ENCODE measurements around the gene FETUB.

FETUB gene

GRCh38 chr3:186639778-186640472, at the start of gene FETUB:
TSS of gene FETUB (plus strand) at chr3:186640399. CDS start at chr3:186640461, 62 bp downstream.
- Histone ChIP-seq H3K4me3 (ENCODE audit: low read depth in 1 of 2, low read length in 2 of 2) (no peak within 1 kb of the TSS), H3K4me1 (ENCODE audit: insufficient read depth, low read length) (no peaks in the 10 kb centered on the region), H3K9ac (ENCODE audit: low read length) (no peak within 1 kb of the TSS), H3K27ac (ENCODE audit: low read depth, low read length) (no peak within 1 kb of the TSS), H3K27me3 (ENCODE audit: control insufficient read depth in 1 of 2, insufficient read depth in 2 of 2, low read length in 2 of 2) (no peaks in the 10 kb centered on the region), H3K36me3 (ENCODE audit: insufficient read depth, low read length) (no peaks in the 10 kb centered on the region), H3K9me3 (ENCODE audit: low read length) (no peaks in the 10 kb centered on the region)

DNA sequence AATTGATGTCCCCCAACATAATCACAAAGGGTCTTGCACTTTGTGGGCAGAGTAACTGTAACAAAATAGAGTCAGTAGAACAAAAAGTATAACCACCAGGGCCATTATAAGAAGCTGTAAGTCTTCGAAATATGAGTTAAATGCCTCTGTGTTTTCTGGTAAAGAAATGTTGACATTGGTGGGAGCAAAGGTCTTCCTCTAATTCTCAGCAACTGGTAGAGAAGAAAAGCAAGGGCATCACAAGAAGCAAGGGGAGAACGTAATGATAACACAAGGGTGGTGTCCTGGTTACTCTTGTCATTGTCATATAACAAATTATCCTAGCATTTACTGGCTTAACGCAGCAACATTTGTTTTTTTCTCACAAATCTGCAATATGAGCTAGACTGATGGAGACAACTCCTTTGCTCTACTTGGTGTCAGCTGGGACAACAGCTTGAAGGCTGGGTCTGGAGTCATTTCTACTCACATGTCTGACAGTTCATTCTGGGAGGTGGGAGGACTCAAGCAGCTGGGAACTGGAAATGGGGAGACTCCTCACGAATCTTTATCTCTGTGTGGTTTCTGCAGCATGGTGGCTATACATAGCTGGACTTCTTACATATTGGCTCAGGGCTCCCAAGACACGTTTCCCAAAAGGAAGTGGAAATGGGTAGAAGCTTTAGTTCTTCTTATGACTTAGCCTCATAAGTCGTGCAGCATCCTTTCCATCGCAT, 49.5 kb upstream of the FETUB start:
- Histone ChIP-seq H3K4me1 (ENCODE audit: insufficient read depth, low read length) (no peaks in the 10 kb centered on the region), H3K27me3 (ENCODE audit: control insufficient read depth in 1 of 2, insufficient read depth in 2 of 2, low read length in 2 of 2) (no peaks in the 10 kb centered on the region), H3K4me3 (ENCODE audit: low read depth in 1 of 2, low read length in 2 of 2) (no peak overlapping the region), H3K36me3 (ENCODE audit: insufficient read depth, low read length) (peaks cover 3% of the 10 kb centered on the region), H3K9ac (ENCODE audit: low read length) (no peak overlapping the region), H3K9me3 (ENCODE audit: low read length) (no peaks in the 10 kb centered on the region), H3K27ac (ENCODE audit: low read depth, low read length) (no peak overlapping the region)

GRCh38 chr3:186592682-186593081, 47.5 kb upstream of the FETUB start:
- H3K27me3 ChIP-seq (ENCODE audit: control insufficient read depth in 1 of 2, insufficient read depth in 2 of 2, low read length in 2 of 2), result no peaks in the 10 kb centered on the region
- no peak overlapping the region for H3K4me3 ChIP-seq (ENCODE audit: low read depth in 1 of 2, low read length in 2 of 2)
- H3K9me3 ChIP-seq (ENCODE audit: low read length), result no peaks in the 10 kb centered on the region
- no peaks in the 10 kb centered on the region for H3K36me3 ChIP-seq (ENCODE audit: insufficient read depth, low read length)
- no peak overlapping the region for H3K27ac ChIP-seq (ENCODE audit: low read depth, low read length)
- H3K9ac ChIP-seq (ENCODE audit: low read length), result no peak overlapping the region
- H3K4me1 ChIP-seq (ENCODE audit: insufficient read depth, low read length), result no peaks in the 10 kb centered on the region

DNA sequence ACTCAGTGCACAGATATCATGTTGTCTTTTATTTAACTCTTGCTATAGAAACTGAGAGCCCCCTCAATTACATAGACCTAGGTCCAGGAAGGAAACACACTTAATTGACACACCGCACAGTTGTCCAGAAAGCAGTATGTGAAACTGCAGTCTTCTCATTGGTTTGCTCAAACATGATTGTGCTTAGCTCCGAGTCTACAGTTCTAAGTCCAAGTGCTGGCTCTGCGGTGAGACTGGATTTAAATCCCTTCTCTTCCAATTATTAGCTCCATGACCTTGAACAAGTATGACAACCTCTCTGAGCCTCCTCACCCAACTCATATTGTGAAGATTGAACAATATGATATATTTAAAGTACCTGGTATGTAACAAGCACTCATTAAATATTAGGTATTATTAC, 46.3 kb upstream of the FETUB start:
- Histone ChIP-seq H3K9me3 (ENCODE audit: low read length) (no peaks in the 10 kb centered on the region), H3K27ac (ENCODE audit: low read depth, low read length) (no peak overlapping the region), H3K9ac (ENCODE audit: low read length) (no peak overlapping the region), H3K36me3 (ENCODE audit: insufficient read depth, low read length) (no peaks in the 10 kb centered on the region), H3K27me3 (ENCODE audit: control insufficient read depth in 1 of 2, insufficient read depth in 2 of 2, low read length in 2 of 2) (no peaks in the 10 kb centered on the region), H3K4me3 (ENCODE audit: low read depth in 1 of 2, low read length in 2 of 2) (no peak overlapping the region), H3K4me1 (ENCODE audit: insufficient read depth, low read length) (no peaks in the 10 kb centered on the region)

- no peaks in the 10 kb centered on the region for H3K4me1 ChIP-seq (ENCODE audit: insufficient read depth, low read length)
- no peaks in the 10 kb centered on the region for H3K9me3 ChIP-seq (ENCODE audit: low read length)
- no peaks in the 10 kb centered on the region for H3K27me3 ChIP-seq (ENCODE audit: control insufficient read depth in 1 of 2, insufficient read depth in 2 of 2, low read length in 2 of 2)
- H3K4me3 ChIP-seq (ENCODE audit: low read depth in 1 of 2, low read length in 2 of 2), result no peak overlapping the region
- no peaks in the 10 kb centered on the region for H3K36me3 ChIP-seq (ENCODE audit: insufficient read depth, low read length)
- H3K27ac ChIP-seq (ENCODE audit: low read depth, low read length), result no peak overlapping the region
- H3K9ac ChIP-seq (ENCODE audit: low read length), result no peak overlapping the region
These were observed 45.5 kb upstream of the FETUB start for GRCh38 chr3:186594591-186595113.

DNA sequence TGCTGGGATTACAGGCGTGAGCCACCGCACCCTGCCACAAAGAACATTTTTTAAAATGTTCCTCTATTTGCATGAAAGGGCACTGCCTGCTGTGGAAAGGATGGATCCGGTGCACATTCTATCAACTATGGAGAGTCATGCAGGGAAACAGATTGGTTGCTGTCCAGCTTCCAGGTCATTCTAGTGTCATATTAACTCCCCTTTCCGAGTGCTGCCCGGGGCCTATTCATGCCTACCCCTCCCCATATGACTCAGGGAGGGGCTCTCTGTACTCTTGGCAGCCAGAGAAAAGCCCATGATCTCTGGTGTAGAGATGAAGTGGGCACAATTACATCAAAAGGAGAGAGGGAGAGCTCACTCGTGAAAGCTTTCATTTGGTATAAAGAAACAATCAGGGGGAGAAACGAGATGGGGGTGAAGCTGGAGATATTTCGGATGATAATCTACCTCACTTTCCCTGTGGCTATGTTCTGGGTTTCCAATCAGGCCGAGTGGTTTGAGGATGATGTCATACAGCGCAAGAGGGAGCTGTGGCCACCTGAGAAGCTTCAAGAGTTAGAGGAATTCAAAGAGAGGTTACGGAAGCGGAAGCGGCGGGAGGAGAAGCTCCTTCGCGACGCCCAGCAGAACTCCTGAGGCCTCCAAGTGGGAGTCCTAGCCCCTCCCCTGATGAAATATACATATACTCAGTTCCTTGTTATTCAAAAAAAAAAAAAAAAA, 43.5 kb upstream of the FETUB start:
- Histone ChIP-seq H3K36me3 (ENCODE audit: insufficient read depth, low read length) (no peaks in the 10 kb centered on the region), H3K27me3 (ENCODE audit: control insufficient read depth in 1 of 2, insufficient read depth in 2 of 2, low read length in 2 of 2) (no peaks in the 10 kb centered on the region), H3K4me3 (ENCODE audit: low read depth in 1 of 2, low read length in 2 of 2) (no peak overlapping the region), H3K9me3 (ENCODE audit: low read length) (no peaks in the 10 kb centered on the region), H3K4me1 (ENCODE audit: insufficient read depth, low read length) (no peaks in the 10 kb centered on the region), H3K9ac (ENCODE audit: low read length) (no peak overlapping the region), H3K27ac (ENCODE audit: low read depth, low read length) (no peak overlapping the region)

GRCh38 chr3:186598108-186598784, 42.0 kb upstream of the FETUB start:
- no peaks in the 10 kb centered on the region for H3K9me3 ChIP-seq (ENCODE audit: low read length)
- H3K4me3 ChIP-seq (ENCODE audit: low read depth in 1 of 2, low read length in 2 of 2), result no peak overlapping the region
- H3K9ac ChIP-seq (ENCODE audit: low read length), result no peak overlapping the region
- no peaks in the 10 kb centered on the region for H3K4me1 ChIP-seq (ENCODE audit: insufficient read depth, low read length)
- no peaks in the 10 kb centered on the region for H3K27me3 ChIP-seq (ENCODE audit: control insufficient read depth in 1 of 2, insufficient read depth in 2 of 2, low read length in 2 of 2)
- no peaks in the 10 kb centered on the region for H3K36me3 ChIP-seq (ENCODE audit: insufficient read depth, low read length)
- no peak overlapping the region for H3K27ac ChIP-seq (ENCODE audit: low read depth, low read length)

GRCh38 chr3:186598794-186599141, 41.4 kb upstream of the FETUB start:
- H3K27me3 ChIP-seq (ENCODE audit: control insufficient read depth in 1 of 2, insufficient read depth in 2 of 2, low read length in 2 of 2), result no peaks in the 10 kb centered on the region
- H3K36me3 ChIP-seq (ENCODE audit: insufficient read depth, low read length), result no peaks in the 10 kb centered on the region
- H3K27ac ChIP-seq (ENCODE audit: low read depth, low read length), result no peak overlapping the region
- no peak overlapping the region for H3K4me3 ChIP-seq (ENCODE audit: low read depth in 1 of 2, low read length in 2 of 2)
- H3K9ac ChIP-seq (ENCODE audit: low read length), result no peak overlapping the region
- H3K9me3 ChIP-seq (ENCODE audit: low read length), result no peaks in the 10 kb centered on the region
- no peaks in the 10 kb centered on the region for H3K4me1 ChIP-seq (ENCODE audit: insufficient read depth, low read length)

- Histone ChIP-seq H3K27ac (ENCODE audit: low read depth, low read length) (no peak overlapping the region), H3K4me3 (ENCODE audit: low read depth in 1 of 2, low read length in 2 of 2) (no peak overlapping the region), H3K36me3 (ENCODE audit: insufficient read depth, low read length) (no peaks in the 10 kb centered on the region), H3K9ac (ENCODE audit: low read length) (no peak overlapping the region), H3K27me3 (ENCODE audit: control insufficient read depth in 1 of 2, insufficient read depth in 2 of 2, low read length in 2 of 2) (no peaks in the 10 kb centered on the region), H3K4me1 (ENCODE audit: insufficient read depth, low read length) (no peaks in the 10 kb centered on the region), H3K9me3 (ENCODE audit: low read length) (no peaks in the 10 kb centered on the region)
These were observed 40.9 kb upstream of the FETUB start for GRCh38 chr3:186599142-186599784.

- Histone ChIP-seq H3K27ac (ENCODE audit: low read depth, low read length) (no peak overlapping the region), H3K36me3 (ENCODE audit: insufficient read depth, low read length) (no peaks in the 10 kb centered on the region), H3K9me3 (ENCODE audit: low read length) (no peaks in the 10 kb centered on the region), H3K4me3 (ENCODE audit: low read depth in 1 of 2, low read length in 2 of 2) (no peak overlapping the region), H3K9ac (ENCODE audit: low read length) (no peak overlapping the region), H3K27me3 (ENCODE audit: control insufficient read depth in 1 of 2, insufficient read depth in 2 of 2, low read length in 2 of 2) (no peaks in the 10 kb centered on the region), H3K4me1 (ENCODE audit: insufficient read depth, low read length) (no peaks in the 10 kb centered on the region)
These were observed 40.4 kb upstream of the FETUB start for GRCh38 chr3:186599785-186600166.

- H3K9ac ChIP-seq (ENCODE audit: low read length), result no peak overlapping the region
- no peaks in the 10 kb centered on the region for H3K27me3 ChIP-seq (ENCODE audit: control insufficient read depth in 1 of 2, insufficient read depth in 2 of 2, low read length in 2 of 2)
- no peaks in the 10 kb centered on the region for H3K9me3 ChIP-seq (ENCODE audit: low read length)
- H3K4me1 ChIP-seq (ENCODE audit: insufficient read depth, low read length), result no peaks in the 10 kb centered on the region
- no peak overlapping the region for H3K27ac ChIP-seq (ENCODE audit: low read depth, low read length)
- H3K4me3 ChIP-seq (ENCODE audit: low read depth in 1 of 2, low read length in 2 of 2), result no peak overlapping the region
- H3K36me3 ChIP-seq (ENCODE audit: insufficient read depth, low read length), result no peaks in the 10 kb centered on the region
These were observed 39.3 kb upstream of the FETUB start for GRCh38 chr3:186600896-186601295.

Data from muscle layer of colon (tissue), 2 donors.